SU-DHL-6 (cell line): ENCODE measurements around the gene TMEM128.

Experiments
- H2AFZ ChIP-seq: fragments of 200-600 bp; sonication (generic); 2 replicates; pipeline ENCODE4 v1.6.1; 2014; ENCODE audit warnings: low read depth, mild to moderate bottlenecking, moderate library complexity, mixed read lengths, antibody characterized with exemption, low read length; ENCODE audit not compliant: severe bottlenecking
- H3F3A ChIP-seq: fragments of 200-600 bp; shearing (Covaris generic); 2 replicates; pipeline ENCODE4 v1.6.0; 2016; ENCODE audit warnings: antibody characterized with exemption, mild to moderate bottlenecking; ENCODE audit not compliant: insufficient read depth
- H3K27ac ChIP-seq: fragments of 200-600 bp; sonication (generic); 2 replicates; pipeline ENCODE4 v1.5.1; 2016; ENCODE audit warnings: low read depth, mild to moderate bottlenecking, low read length, moderate library complexity, mixed read lengths
- H3K27me3 ChIP-seq: fragments of 200-600 bp; sonication (generic), shearing (Covaris generic); 2 replicates; pipeline ENCODE4 v1.6.0; 2014; ENCODE audit warnings: mild to moderate bottlenecking, low read length
- H3K36me3 ChIP-seq: fragments of 200-600 bp; sonication (generic); 2 replicates; pipeline ENCODE4 v1.6.1; 2014; ENCODE audit warnings: mild to moderate bottlenecking, low read length, mixed read lengths
- H3K4me2 ChIP-seq: fragments of 300-600, 200-600 bp; shearing (Covaris generic), sonication (generic); 2 replicates; pipeline ENCODE4 v1.6.0; 2014; ENCODE audit warnings: low read length, low read depth, mild to moderate bottlenecking; ENCODE audit not compliant: poor library complexity, severe bottlenecking
- H3K4me3 ChIP-seq: fragments of 200-600 bp; sonication (generic); 2 replicates; pipeline ENCODE4 v1.5.1; 2014; ENCODE audit warnings: antibody characterized with exemption, low read length, mild to moderate bottlenecking, mixed read lengths; ENCODE audit not compliant: insufficient read depth, poor library complexity, severe bottlenecking
- H3K79me2 ChIP-seq: fragments of 200-600 bp; sonication (generic); 2 replicates; pipeline ENCODE4 v1.6.1; 2014; ENCODE audit warnings: mild to moderate bottlenecking, low read length, moderate library complexity; ENCODE audit not compliant: insufficient read depth
- H3K9ac ChIP-seq: fragments of 200-600 bp; sonication (generic); 2 replicates; pipeline ENCODE4 v1.7.0; 2014; ENCODE audit warnings: mild to moderate bottlenecking, low read length
- H3K9me2 ChIP-seq: fragments of 200-600 bp; sonication (generic); replicated peaks from 2 replicates; pipeline ENCODE4 v1.6.1; 2014; ENCODE audit warnings: low read length; ENCODE audit not compliant: insufficient read depth
- H3K9me3 ChIP-seq: fragments of 200-600 bp; sonication (generic); 2 replicates; pipeline ENCODE4 v1.6.1; 2014; ENCODE audit warnings: low read length, mixed read lengths; ENCODE audit not compliant: insufficient read depth
- H4K20me1 ChIP-seq: fragments of 200-600 bp; sonication (generic); 2 replicates; pipeline ENCODE4 v1.6.1; 2014; ENCODE audit warnings: low read depth, mild to moderate bottlenecking, antibody characterized with exemption, low read length, moderate library complexity, mixed read lengths
- CTCF ChIP-seq: fragments of 200-600 bp; sonication (generic); IDR thresholded peaks from one replicate; pipeline ENCODE4 v1.5.1; 2017; ENCODE audit warnings: antibody characterized with exemption, mild to moderate bottlenecking, low read length, moderate library complexity; ENCODE audit not compliant: insufficient read depth, poor library complexity, severe bottlenecking
- EZH2phosphoT487 ChIP-seq: fragments of 200-600 bp; sonication (generic), shearing (Covaris generic); conservative IDR thresholded peaks from 2 replicates; pipeline ENCODE4 v1.6.1; 2018; ENCODE audit warnings: mild to moderate bottlenecking, antibody characterized with exemption, low read length, moderate library complexity, mixed read lengths

Gene TMEM128

GRCh38 chr4:4277531-4277930, 29.5 kb upstream of the TMEM128 start:
- peaks cover 44% of the 10 kb centered on the region for H3K36me3 ChIP-seq

DNA sequence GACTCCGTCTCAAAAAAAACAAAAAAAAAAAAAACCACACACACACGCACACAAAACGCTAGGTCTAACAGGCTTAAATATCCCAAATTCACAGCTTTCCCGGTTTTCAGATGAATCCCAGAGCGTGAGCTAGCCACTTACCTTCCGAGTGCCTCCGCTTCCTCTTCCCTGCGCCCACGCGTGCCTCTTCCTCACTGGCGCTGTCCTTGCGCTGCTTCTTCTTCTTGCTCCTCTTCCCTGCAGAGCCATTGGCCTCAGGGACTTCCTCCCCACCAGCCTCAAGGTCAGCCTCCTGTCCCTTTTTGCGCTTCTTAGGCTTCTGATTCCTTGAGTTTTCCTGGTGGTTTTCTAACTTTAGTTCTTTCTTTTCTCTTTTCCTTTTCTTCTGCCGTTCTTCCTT, 26.2 kb upstream of the TMEM128 start:
- Histone ChIP-seq H3K9ac (no peak overlapping the region), H3K9me2 (no peaks in the 10 kb centered on the region), H3K36me3 (peaks cover 43% of the 10 kb centered on the region), H3K27me3 (no peaks in the 10 kb centered on the region), H3K9me3 (no peaks in the 10 kb centered on the region), H3K79me2 (no peaks in the 10 kb centered on the region), H3K4me3 (no peak overlapping the region), H3K27ac (no peak overlapping the region), H3K4me2 (no peak overlapping the region), H2AFZ (no peak overlapping the region), H4K20me1 (no peaks in the 10 kb centered on the region), H3F3A (peaks cover 5% of the 10 kb centered on the region; the same call in 1 of the 2 replicates)
- TF ChIP-seq EZH2phosphoT487 (no peak), CTCF (no peak)

More at GRCh38 chr4:4277531-4277930, 29.5 kb upstream of the TMEM128 start:
- Histone ChIP-seq H4K20me1 (no peaks in the 10 kb centered on the region), H3K4me3 (no peak overlapping the region), H3K9me3 (no peaks in the 10 kb centered on the region), H3K79me2 (no peaks in the 10 kb centered on the region), H3K9me2 (no peaks in the 10 kb centered on the region), H3K27ac (no peak overlapping the region), H3F3A (peaks cover 6% of the 10 kb centered on the region; the same call in 1 of the 2 replicates), H3K27me3 (no peaks in the 10 kb centered on the region), H3K4me2 (no peak overlapping the region), H2AFZ (no peak overlapping the region), H3K9ac (no peak overlapping the region)
- TF ChIP-seq EZH2phosphoT487 = no peak
- no peak for TF ChIP-seq CTCF

DNA sequence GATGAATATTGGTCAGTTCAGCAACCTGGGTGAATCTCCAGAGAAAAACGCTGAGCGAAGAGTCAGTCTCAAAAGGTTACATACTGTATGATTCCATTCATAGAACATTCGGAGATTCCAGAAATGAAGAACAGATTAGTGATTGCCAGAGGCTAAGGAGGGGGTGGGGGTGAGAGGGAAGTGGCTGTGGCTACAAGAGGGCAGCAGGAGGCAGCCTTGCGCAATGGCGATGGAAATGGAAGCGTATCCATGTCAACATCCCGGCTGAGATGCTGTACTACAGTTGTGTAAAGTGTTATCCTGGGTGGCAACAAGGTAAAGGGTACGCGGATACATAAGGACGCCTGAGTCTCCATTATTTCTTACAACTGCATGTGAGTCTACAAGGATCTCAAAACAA, 23.9 kb upstream of the TMEM128 start:
- H2AFZ ChIP-seq = no peak overlapping the region
- H3K9me3 ChIP-seq = no peaks in the 10 kb centered on the region
- no peaks in the 10 kb centered on the region for H3K9me2 ChIP-seq
- H3K27ac ChIP-seq = no peak overlapping the region
- no peak overlapping the region for H3K4me3 ChIP-seq
- no peaks in the 10 kb centered on the region for H4K20me1 ChIP-seq
- H3K36me3 ChIP-seq = peaks cover 40% of the 10 kb centered on the region
- H3K4me2 ChIP-seq = no peak overlapping the region
- TF ChIP-seq EZH2phosphoT487 (no peak), CTCF (no peak)
- H3K9ac ChIP-seq = no peak overlapping the region
- peaks cover 9% of the 10 kb centered on the region; the same call in 1 of the 2 replicates for H3F3A ChIP-seq
- no peaks in the 10 kb centered on the region for H3K79me2 ChIP-seq
- H3K27me3 ChIP-seq = no peaks in the 10 kb centered on the region
